ENCODE measurements around the gene TEDC2.

- TF ChIP-seq POLR2A (IDR thresholded peaks at IDR 0.05): no peak
- TF ChIP-seq, protein P1, sequence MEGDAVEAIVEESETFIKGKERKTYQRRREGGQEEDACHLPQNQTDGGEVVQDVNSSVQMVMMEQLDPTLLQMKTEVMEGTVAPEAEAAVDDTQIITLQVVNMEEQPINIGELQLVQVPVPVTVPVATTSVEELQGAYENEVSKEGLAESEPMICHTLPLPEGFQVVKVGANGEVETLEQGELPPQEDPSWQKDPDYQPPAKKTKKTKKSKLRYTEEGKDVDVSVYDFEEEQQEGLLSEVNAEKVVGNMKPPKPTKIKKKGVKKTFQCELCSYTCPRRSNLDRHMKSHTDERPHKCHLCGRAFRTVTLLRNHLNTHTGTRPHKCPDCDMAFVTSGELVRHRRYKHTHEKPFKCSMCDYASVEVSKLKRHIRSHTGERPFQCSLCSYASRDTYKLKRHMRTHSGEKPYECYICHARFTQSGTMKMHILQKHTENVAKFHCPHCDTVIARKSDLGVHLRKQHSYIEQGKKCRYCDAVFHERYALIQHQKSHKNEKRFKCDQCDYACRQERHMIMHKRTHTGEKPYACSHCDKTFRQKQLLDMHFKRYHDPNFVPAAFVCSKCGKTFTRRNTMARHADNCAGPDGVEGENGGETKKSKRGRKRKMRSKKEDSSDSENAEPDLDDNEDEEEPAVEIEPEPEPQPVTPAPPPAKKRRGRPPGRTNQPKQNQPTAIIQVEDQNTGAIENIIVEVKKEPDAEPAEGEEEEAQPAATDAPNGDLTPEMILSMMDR (IDR thresholded peaks at IDR 0.05): no peak
These were observed 5.9 kb downstream of the TEDC2 start for GRCh38 chr16:2465653-2466415.

Data from transverse colon (tissue), 3 donors.